ENCODE results near the gene CRCP.

GRCh38 chr7:66118603-66119002 is 4.0 kb downstream of the CRCP start:
- no peak for TF ChIP-seq EZH2phosphoT487 (IDR thresholded peaks at IDR 0.05; ENCODE audit: low read length)
- TF ChIP-seq, protein P1, sequence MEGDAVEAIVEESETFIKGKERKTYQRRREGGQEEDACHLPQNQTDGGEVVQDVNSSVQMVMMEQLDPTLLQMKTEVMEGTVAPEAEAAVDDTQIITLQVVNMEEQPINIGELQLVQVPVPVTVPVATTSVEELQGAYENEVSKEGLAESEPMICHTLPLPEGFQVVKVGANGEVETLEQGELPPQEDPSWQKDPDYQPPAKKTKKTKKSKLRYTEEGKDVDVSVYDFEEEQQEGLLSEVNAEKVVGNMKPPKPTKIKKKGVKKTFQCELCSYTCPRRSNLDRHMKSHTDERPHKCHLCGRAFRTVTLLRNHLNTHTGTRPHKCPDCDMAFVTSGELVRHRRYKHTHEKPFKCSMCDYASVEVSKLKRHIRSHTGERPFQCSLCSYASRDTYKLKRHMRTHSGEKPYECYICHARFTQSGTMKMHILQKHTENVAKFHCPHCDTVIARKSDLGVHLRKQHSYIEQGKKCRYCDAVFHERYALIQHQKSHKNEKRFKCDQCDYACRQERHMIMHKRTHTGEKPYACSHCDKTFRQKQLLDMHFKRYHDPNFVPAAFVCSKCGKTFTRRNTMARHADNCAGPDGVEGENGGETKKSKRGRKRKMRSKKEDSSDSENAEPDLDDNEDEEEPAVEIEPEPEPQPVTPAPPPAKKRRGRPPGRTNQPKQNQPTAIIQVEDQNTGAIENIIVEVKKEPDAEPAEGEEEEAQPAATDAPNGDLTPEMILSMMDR (IDR thresholded peaks at IDR 0.05; ENCODE audit: low read length) = no peak

All from MM.1S (cell line).